Aorta (tissue), 5 donors: ENCODE results near the gene UBR4. TPM values are rescaled to one million over a fixed set of nuclear protein-coding genes. Genes with fewer than 3 reads are reported as not detected.

Experiments used
- ATAC-seq: fragments of 200-7000 bp; cut with Tn5 transposase; one replicate; pipeline ENCODE4 v1.9.1; 2022; ENCODE audit warnings: moderate library complexity; ENCODE audit not compliant: low FRiP score
- DNase-seq, 2 donors: peaks; one replicate each; pipeline ENCODE4 v3.0.0-alpha.2; 2020
- H3K27ac ChIP-seq, 2 donors: one replicate each; pipeline ENCODE4 v1.5.1; 2013; ENCODE audit warnings: low read length in 2 of 2, mild to moderate bottlenecking in 2 of 2, moderate library complexity in 2 of 2, control low read depth in 1 of 2, inconsistent platforms in 1 of 2, low read depth in 1 of 2
- H3K27me3 ChIP-seq, 2 donors: one replicate each; pipeline ENCODE4 v1.6.1; 2013; ENCODE audit warnings: control low read depth in 1 of 2, low read length in 1 of 2, mild to moderate bottlenecking in 1 of 2, moderate library complexity in 1 of 2; ENCODE audit not compliant: insufficient read depth in 2 of 2, control insufficient read depth in 1 of 2
- H3K36me3 ChIP-seq, 2 donors: one replicate each; pipeline ENCODE4 v1.6.1; 2013; ENCODE audit warnings: control low read depth in 1 of 2, low read length in 1 of 2, mild to moderate bottlenecking in 1 of 2; ENCODE audit not compliant: insufficient read depth in 2 of 2, control insufficient read depth in 1 of 2
- H3K4me1 ChIP-seq, 2 donors: one replicate each; pipeline ENCODE4 v1.6.1; 2013; ENCODE audit warnings: low read length in 2 of 2, control low read depth in 1 of 2, mild to moderate bottlenecking in 1 of 2, moderate library complexity in 1 of 2; ENCODE audit not compliant: insufficient read depth in 2 of 2, control insufficient read depth in 1 of 2
- H3K4me3 ChIP-seq, 2 donors: one replicate each; pipeline ENCODE4 v1.5.1; 2013; ENCODE audit warnings: low read length in 2 of 2, control low read depth in 1 of 2, mild to moderate bottlenecking in 1 of 2
- H3K9me3 ChIP-seq: one replicate; pipeline ENCODE4 v1.6.1; 2013; ENCODE audit warnings: mild to moderate bottlenecking, low read length; ENCODE audit not compliant: control insufficient read depth
- WGBS, 2 donors: extraction: QIAGEN DNeasy Blood & Tissue Kit; methylation state at CpG; one replicate each; pipeline ENCODE4 v1.1.7; 2013; 5-methylcytosine and 5-hydroxymethylcytosine counted together
- intact Hi-C, 2 donors: fragments of 100-400 bp; cut with DNase I; formaldehyde crosslinking; loops; one replicate each; pipeline versions ENCODE4 v1.14.2 to v1.15.0; 2022
- polyA plus RNA-seq, 2 donors: library from polyadenylated mRNA; stranded (reverse); fragments of 200-250 nt; gene quantifications; one replicate each; pipeline ENCODE4 v1.2.3, GENCODE V29; 2013
- total RNA-seq, 2 donors: library from RNA; stranded (reverse); fragmentation: NEBNext Ultra II Directional; extraction: Animal tissue kit (Norgen Biotek cat#: 25700); gene quantifications; one replicate each; pipeline ENCODE4 v1.2.1, GENCODE V29; 2021
- donor health status: healthy with polysubstance abuse.
- donor health status: Bipolar disorder and iron deficiency.
- donor health status: DM: no; HTN: no; CAD: no.
- donor health status: DM: no; HTN: no; CAD: no.
- donor health status: DM: yes; HTN: yes; CAD: no.

The UBR4 gene
- total and polyA plus RNA-seq, 4 donors: 16.4 to 293 (median 187) TPM

GRCh38 chr1:19042675-19043578 is 167.1 kb downstream of the UBR4 start:
- DNase-seq: peak in 1 of 2 donors; percentile 59
- intact Hi-C loops: no loop called here
- no peak for ATAC-seq
- Histone ChIP-seq H3K4me1 (no peaks in the 10 kb centered on the region), H3K36me3 (no peaks in the 10 kb centered on the region), H3K27ac (no peak overlapping the region), H3K4me3 (no peak overlapping the region), H3K27me3 (no peaks in the 10 kb centered on the region), H3K9me3 (no peaks in the 10 kb centered on the region)
- 48 to 53% methylated on average over 18 of the region's 18 CpGs for WGBS, 2 donors

- no peak for ATAC-seq
- WGBS, 2 donors: 85 to 89% methylated on average over 4 of the region's 4 CpGs
- DNase-seq: no peak
Observed at GRCh38 chr1:19040010-19040680, 169.9 kb downstream of the UBR4 start.

GRCh38 chr1:19038732-19039131 is 171.3 kb downstream of the UBR4 start:
- WGBS, 2 donors: 81 to 84% methylated on average over 5 of the region's 5 CpGs
- Histone ChIP-seq H3K27ac (no peak overlapping the region), H3K36me3 (no peaks in the 10 kb centered on the region), H3K9me3 (no peaks in the 10 kb centered on the region), H3K27me3 (no peaks in the 10 kb centered on the region), H3K4me3 (no peak overlapping the region), H3K4me1 (no peaks in the 10 kb centered on the region)
- intact Hi-C loops: no loop called here
- ATAC-seq: no peak
- no peak for DNase-seq

More at GRCh38 chr1:19040010-19040680, 169.9 kb downstream of the UBR4 start:
- intact Hi-C loops: no loop called here
- Histone ChIP-seq H3K36me3 (no peaks in the 10 kb centered on the region), H3K27me3 (no peaks in the 10 kb centered on the region), H3K4me3 (no peak overlapping the region), H3K27ac (no peak overlapping the region), H3K4me1 (no peaks in the 10 kb centered on the region), H3K9me3 (no peaks in the 10 kb centered on the region)

GRCh38 chr1:19038096-19038495 is 172.0 kb downstream of the UBR4 start:
- Histone ChIP-seq H3K9me3 (no peaks in the 10 kb centered on the region), H3K27ac (no peak overlapping the region), H3K4me1 (no peaks in the 10 kb centered on the region), H3K4me3 (no peak overlapping the region), H3K27me3 (no peaks in the 10 kb centered on the region), H3K36me3 (no peaks in the 10 kb centered on the region)
- no peak for DNase-seq
- no peak for ATAC-seq
- WGBS, 2 donors: 81 to 84% methylated on average over 5 of the region's 5 CpGs
- intact Hi-C loops: no loop called here

GRCh38 chr1:19037659-19038058 is 172.4 kb downstream of the UBR4 start:
- DNase-seq: no peak
- no peak for ATAC-seq
- no peak overlapping the region for H3K27ac ChIP-seq
- H3K27me3 ChIP-seq: no peaks in the 10 kb centered on the region
- H3K4me3 ChIP-seq: no peak overlapping the region
- 77 to 78% methylated on average over 4 of the region's 4 CpGs for WGBS, 2 donors
- H3K4me1 ChIP-seq: no peaks in the 10 kb centered on the region
- intact Hi-C loops: no loop called here
- H3K36me3 ChIP-seq: no peaks in the 10 kb centered on the region
- H3K9me3 ChIP-seq: no peaks in the 10 kb centered on the region

- H3K9me3 ChIP-seq: no peaks in the 10 kb centered on the region
- H3K4me3 ChIP-seq: no peak overlapping the region
- no peaks in the 10 kb centered on the region for H3K4me1 ChIP-seq
- WGBS, 2 donors: 92% methylated on average over 15 of the region's 15 CpGs
- H3K27ac ChIP-seq: no peak overlapping the region
- intact Hi-C loops: no loop called here
- no peak for ATAC-seq
- DNase-seq: no peak
- no peaks in the 10 kb centered on the region for H3K27me3 ChIP-seq
- no peaks in the 10 kb centered on the region for H3K36me3 ChIP-seq
Observed at GRCh38 chr1:19036813-19037605, 173.1 kb downstream of the UBR4 start.

GRCh38 chr1:19036041-19036812 is 173.8 kb downstream of the UBR4 start:
- no peak overlapping the region for H3K27ac ChIP-seq
- 48 to 52% methylated on average over 17 of the region's 17 CpGs for WGBS, 2 donors

GRCh38 chr1:19035377-19036040 is 174.6 kb downstream of the UBR4 start:
- ATAC-seq: no peak
- 83 to 84% methylated on average over 7 of the region's 7 CpGs for WGBS, 2 donors
- intact Hi-C loops: no loop called here

More at GRCh38 chr1:19036041-19036812, 173.8 kb downstream of the UBR4 start:
- Histone ChIP-seq H3K27me3 (no peaks in the 10 kb centered on the region), H3K4me3 (no peak overlapping the region), H3K4me1 (no peaks in the 10 kb centered on the region), H3K36me3 (no peaks in the 10 kb centered on the region), H3K9me3 (no peaks in the 10 kb centered on the region)
- intact Hi-C loops: no loop called here
- no peak for ATAC-seq
- no peak for DNase-seq

More at GRCh38 chr1:19035377-19036040, 174.6 kb downstream of the UBR4 start:
- H3K9me3 ChIP-seq: no peaks in the 10 kb centered on the region
- H3K27ac ChIP-seq: no peak overlapping the region
- H3K27me3 ChIP-seq: no peaks in the 10 kb centered on the region
- H3K4me1 ChIP-seq: no peaks in the 10 kb centered on the region
- DNase-seq: no peak
- H3K4me3 ChIP-seq: no peak overlapping the region
- H3K36me3 ChIP-seq: no peaks in the 10 kb centered on the region
